ENCODE results near the gene SYTL2. TPM values are rescaled to one million over a fixed set of nuclear protein-coding genes. Genes with fewer than 3 reads are reported as not detected.

SYTL2 gene
- total RNA-seq, 1 experiment from 2014 or later: 5.2 TPM

DNA sequence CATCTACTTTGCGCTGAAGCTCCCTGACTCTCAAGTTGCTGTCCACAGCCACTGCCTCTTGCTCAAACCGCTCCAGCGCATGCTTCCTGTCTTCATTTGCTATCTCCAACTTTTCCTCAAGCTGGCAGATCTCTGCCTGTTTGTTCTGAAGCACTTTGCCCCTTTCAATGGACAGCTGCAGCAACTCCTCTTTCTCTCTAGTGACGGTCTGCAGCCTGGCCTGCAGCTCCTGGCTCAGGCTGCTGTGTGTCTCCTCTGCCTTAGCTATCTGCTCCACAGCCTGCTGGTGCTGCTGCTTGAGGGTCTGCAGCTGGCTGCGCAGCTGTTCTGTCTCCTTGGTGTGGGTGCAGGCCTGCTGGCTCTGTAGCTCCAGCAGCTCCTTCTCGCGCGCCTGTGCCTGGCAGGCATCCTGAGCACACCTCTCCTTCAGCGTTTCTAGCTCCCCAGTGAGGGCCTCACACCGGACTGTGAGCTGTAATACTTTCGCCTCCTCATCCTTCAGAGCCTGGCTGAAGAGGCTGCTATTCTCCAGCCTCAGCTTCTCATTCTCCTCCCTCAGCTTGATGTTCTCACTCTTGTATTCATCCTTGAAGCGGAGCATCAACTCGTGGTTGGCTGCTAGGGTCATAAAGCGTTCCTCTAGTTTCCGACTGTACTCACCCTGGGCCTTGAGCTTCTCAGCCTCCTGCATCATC is 125.7 kb downstream of the SYTL2 start:
- H2BK120ac ChIP-seq (ENCODE audit: low read depth, low read length, poor library complexity, severe bottlenecking): no peak overlapping the region
- DNase-seq: peak; percentile 32
- no peak overlapping the region for H3K14ac ChIP-seq (ENCODE audit: insufficient read depth, low read length)
- H3K27me3 ChIP-seq (ENCODE audit: insufficient read depth, low read length): no peaks in the 10 kb centered on the region; the same call in 1 of the 2 replicates
- H2AK5ac ChIP-seq (ENCODE audit: insufficient read length, low read length): no peak overlapping the region
- no peaks in the 10 kb centered on the region for H4K20me1 ChIP-seq (ENCODE audit: control insufficient read depth, insufficient read depth, insufficient read length)
- no CpG with 5 or more reads among the region's 15 CpGs for WGBS (ENCODE audit: extremely low coverage, insufficient read length, low lambda C conversion rate)
- H3K56ac ChIP-seq (ENCODE audit: insufficient read length, low read depth, low read length): no peak overlapping the region
- no peak overlapping the region for H2AFZ ChIP-seq (ENCODE audit: low read length)
- TF ChIP-seq, protein P1, sequence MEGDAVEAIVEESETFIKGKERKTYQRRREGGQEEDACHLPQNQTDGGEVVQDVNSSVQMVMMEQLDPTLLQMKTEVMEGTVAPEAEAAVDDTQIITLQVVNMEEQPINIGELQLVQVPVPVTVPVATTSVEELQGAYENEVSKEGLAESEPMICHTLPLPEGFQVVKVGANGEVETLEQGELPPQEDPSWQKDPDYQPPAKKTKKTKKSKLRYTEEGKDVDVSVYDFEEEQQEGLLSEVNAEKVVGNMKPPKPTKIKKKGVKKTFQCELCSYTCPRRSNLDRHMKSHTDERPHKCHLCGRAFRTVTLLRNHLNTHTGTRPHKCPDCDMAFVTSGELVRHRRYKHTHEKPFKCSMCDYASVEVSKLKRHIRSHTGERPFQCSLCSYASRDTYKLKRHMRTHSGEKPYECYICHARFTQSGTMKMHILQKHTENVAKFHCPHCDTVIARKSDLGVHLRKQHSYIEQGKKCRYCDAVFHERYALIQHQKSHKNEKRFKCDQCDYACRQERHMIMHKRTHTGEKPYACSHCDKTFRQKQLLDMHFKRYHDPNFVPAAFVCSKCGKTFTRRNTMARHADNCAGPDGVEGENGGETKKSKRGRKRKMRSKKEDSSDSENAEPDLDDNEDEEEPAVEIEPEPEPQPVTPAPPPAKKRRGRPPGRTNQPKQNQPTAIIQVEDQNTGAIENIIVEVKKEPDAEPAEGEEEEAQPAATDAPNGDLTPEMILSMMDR (conservative IDR thresholded peaks at IDR 0.05): no peak
- H2BK5ac ChIP-seq (ENCODE audit: insufficient read length, low read length): no peak overlapping the region
- H3K79me2 ChIP-seq (ENCODE audit: insufficient read depth, low read length): no peaks in the 10 kb centered on the region
- H4K5ac ChIP-seq (ENCODE audit: insufficient read length, low read depth, low read length): no peak overlapping the region
- no peak overlapping the region; a peak in 1 of 7 replicates for H3K27ac Mint-ChIP-seq
- H3K4me3 Mint-ChIP-seq: no peak overlapping the region
- no peak overlapping the region for H3K4ac ChIP-seq (ENCODE audit: low read depth, low read length)
- H3K27ac ChIP-seq (ENCODE audit: insufficient read length, low read depth, low read length): no peak overlapping the region
- H3K23ac ChIP-seq (ENCODE audit: insufficient read length, low read depth, low read length): no peak overlapping the region
- H3K4me1 ChIP-seq (ENCODE audit: insufficient read depth, low read length): peaks cover 5% of the 10 kb centered on the region; the same call in 1 of the 2 replicates
- peaks cover 2 to 15% of the 10 kb centered on the region in 2 experiments for H3K4me1 Mint-ChIP-seq
- no peak overlapping the region for H3T11ph ChIP-seq (ENCODE audit: low read length)
- no peaks in the 10 kb centered on the region for H3K9me3 Mint-ChIP-seq
- no peak overlapping the region for H2BK20ac ChIP-seq (ENCODE audit: low read depth, low read length, poor library complexity, severe bottlenecking)
- no peaks in the 10 kb centered on the region; the same call in 1 of the 2 replicates for H3K27me3 Mint-ChIP-seq (ENCODE audit: low read depth)
- no peak overlapping the region for H4K8ac ChIP-seq (replicated peaks; ENCODE audit: insufficient read length, low read depth, low read length)
- H3K9ac ChIP-seq (ENCODE audit: extremely low read depth, insufficient read length, low read length): no peak overlapping the region
- H3K18ac ChIP-seq (ENCODE audit: insufficient read length, low read depth, low read length): no peak overlapping the region
- H2BK12ac ChIP-seq (ENCODE audit: insufficient read length, low read depth, low read length): no peak overlapping the region
- no peak overlapping the region for H3K4me2 ChIP-seq (ENCODE audit: insufficient read depth, insufficient read length, low read length)
- H4K91ac ChIP-seq (ENCODE audit: insufficient read length, low read depth, low read length): no peak overlapping the region
- H3K9me3 ChIP-seq (ENCODE audit: control insufficient read depth, low read depth, low read length): no peaks in the 10 kb centered on the region
- H2BK15ac ChIP-seq (ENCODE audit: low read depth, low read length): no peak overlapping the region
- H3K36me3 Mint-ChIP-seq (ENCODE audit: insufficient read depth in 1 of 3, low read depth in 3 of 3): no peaks in the 10 kb centered on the region
- H3K79me1 ChIP-seq (ENCODE audit: insufficient read depth, low read depth, low read length, poor library complexity, severe bottlenecking): no peaks in the 10 kb centered on the region
- H3K23me2 ChIP-seq (ENCODE audit: insufficient read length, low read depth, low read length, poor library complexity, severe bottlenecking): no peaks in the 10 kb centered on the region
